BJ (cell line): Measurements from ENCODE around the gene C2orf72. TPM values are rescaled to one million over a fixed set of nuclear protein-coding genes. Genes with fewer than 3 reads are reported as not detected.
"Not testable (repeated sequence)": the region's sequence is repeated elsewhere in the genome, so short reads cannot be mapped to it uniquely, and the experiment has no call there.

Experiments used
- CTCF ChIA-PET: fragments of 350-600 bp; formaldehyde crosslinking; extraction: SDS; loops from one replicate; lab custom pipeline; 2021; ENCODE audit warnings: antibody characterized with exemption, inconsistent platforms; lab: Yijun Ruan, JAX
- POLR2A ChIA-PET: fragments of 300-600 bp; sonication (Branson Sonifier 250); formaldehyde crosslinking; extraction: SDS; loops from one replicate; lab custom pipeline; 2021; ENCODE audit warnings: antibody characterized with exemption; lab: Charles Lee
- DNase-seq: peaks from one replicate; pipeline ENCODE4 v3.0.0-alpha.2; 2011; ENCODE audit warnings: low read depth
- H3K27me3 ChIP-seq: 2 replicates; pipeline ENCODE4 v1.6.0; 2011; ENCODE audit warnings: low read length; ENCODE audit not compliant: control insufficient read depth, insufficient read depth
- H3K36me3 ChIP-seq: 2 replicates; pipeline ENCODE4 v1.5.1; 2011; ENCODE audit warnings: low read length; ENCODE audit not compliant: control insufficient read depth, insufficient read depth
- H3K4me3 ChIP-seq: 2 replicates; pipeline ENCODE4 v1.5.1; 2011; ENCODE audit warnings: low read depth, mild to moderate bottlenecking, control low read depth, low read length
- polyA plus RNA-seq: library from polyadenylated mRNA; depleted of rRNA; stranded (reverse); fragments of >200 nt; gene quantifications from 2 replicates; pipeline ENCODE4 v1.2.3, GENCODE V29; 2011
- TF ChIP-seq, protein P1 (sequence below): IDR thresholded peaks from 2 replicates; pipeline ENCODE4 v1.5.1; 2011; ENCODE audit warnings: low read depth, mild to moderate bottlenecking, control low read depth, inconsistent platforms, low read length, moderate library complexity; ENCODE audit not compliant: insufficient read depth

The C2orf72 gene
- polyA plus RNA-seq, 1 experiment: 0.17 TPM

DNA sequence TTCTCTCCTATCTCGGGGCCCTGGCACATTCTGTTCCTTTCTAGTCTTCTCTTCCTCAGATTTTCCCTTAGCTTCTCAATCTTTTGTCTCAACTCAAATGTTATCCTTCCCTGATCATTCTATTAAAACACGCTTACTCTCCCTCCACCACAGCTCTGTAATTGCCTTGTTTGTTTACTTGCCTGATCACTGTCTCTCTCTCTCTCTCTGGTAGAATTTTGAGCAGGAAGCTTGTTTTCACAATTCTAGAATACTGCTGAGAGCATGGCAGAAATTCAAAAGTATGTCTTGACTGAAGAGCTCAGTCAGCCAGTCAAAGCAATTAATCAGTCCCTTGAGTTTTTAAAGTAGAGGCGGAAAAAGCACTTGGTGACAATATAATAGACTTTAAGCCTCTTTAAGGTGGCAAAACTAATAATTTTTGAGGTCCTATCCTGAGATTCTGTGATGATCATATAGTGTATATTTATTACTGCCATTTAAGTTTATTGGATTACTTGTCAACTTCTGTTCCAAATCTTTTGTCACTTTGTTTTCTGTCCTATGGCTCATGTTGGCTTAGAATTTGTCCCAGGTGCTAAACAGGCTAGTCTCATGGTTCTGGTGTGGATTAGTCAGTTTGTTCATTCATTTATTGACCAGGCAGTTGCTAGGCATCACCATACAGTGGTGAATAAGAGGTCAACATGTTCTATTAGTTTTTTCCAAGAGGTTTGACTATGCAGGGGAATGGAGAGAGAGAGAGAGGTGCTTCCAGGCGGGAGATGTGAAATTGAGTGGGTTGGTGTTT is 21.6 kb downstream of the C2orf72 start:
- H3K27me3 ChIP-seq: no peaks in the 10 kb centered on the region
- DNase-seq: no peak
- TF ChIP-seq, protein P1, sequence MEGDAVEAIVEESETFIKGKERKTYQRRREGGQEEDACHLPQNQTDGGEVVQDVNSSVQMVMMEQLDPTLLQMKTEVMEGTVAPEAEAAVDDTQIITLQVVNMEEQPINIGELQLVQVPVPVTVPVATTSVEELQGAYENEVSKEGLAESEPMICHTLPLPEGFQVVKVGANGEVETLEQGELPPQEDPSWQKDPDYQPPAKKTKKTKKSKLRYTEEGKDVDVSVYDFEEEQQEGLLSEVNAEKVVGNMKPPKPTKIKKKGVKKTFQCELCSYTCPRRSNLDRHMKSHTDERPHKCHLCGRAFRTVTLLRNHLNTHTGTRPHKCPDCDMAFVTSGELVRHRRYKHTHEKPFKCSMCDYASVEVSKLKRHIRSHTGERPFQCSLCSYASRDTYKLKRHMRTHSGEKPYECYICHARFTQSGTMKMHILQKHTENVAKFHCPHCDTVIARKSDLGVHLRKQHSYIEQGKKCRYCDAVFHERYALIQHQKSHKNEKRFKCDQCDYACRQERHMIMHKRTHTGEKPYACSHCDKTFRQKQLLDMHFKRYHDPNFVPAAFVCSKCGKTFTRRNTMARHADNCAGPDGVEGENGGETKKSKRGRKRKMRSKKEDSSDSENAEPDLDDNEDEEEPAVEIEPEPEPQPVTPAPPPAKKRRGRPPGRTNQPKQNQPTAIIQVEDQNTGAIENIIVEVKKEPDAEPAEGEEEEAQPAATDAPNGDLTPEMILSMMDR: no peak
- POLR2A ChIA-PET: no interaction called here
- no peak overlapping the region for H3K4me3 ChIP-seq
- peaks cover 2% of the 10 kb centered on the region; the same call in 1 of the 2 replicates for H3K36me3 ChIP-seq
- CTCF ChIA-PET: interaction anchor here (1.5 kb wide), 1 partner anchor 234 kb away, joined by 6 read pairs; no protein-coding TSS in a partner anchor

DNA sequence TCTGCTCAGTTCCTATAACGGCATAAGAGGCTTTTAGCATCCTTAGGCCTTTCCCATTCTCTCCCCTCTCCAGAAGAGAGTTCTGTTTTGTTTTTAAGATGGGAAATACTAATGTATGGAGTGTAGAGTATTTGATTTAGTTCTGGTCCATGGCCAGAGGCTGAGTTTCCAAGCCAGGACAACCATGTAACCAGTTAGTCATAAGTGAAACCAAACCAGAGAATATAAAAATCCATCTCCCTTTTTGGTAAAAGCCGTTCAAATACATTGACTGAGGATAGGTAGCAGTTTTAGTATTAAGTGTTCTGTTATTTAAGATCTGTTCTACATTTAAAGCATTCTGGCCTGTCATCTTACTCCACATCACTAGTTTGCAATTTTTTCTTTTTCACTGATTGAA is 22.4 kb downstream of the C2orf72 start:
- Histone ChIP-seq H3K36me3 (peaks cover 2% of the 10 kb centered on the region; the same call in 1 of the 2 replicates), H3K27me3 (no peaks in the 10 kb centered on the region), H3K4me3 (no peak overlapping the region)
- TF ChIP-seq, protein P1: no peak
- POLR2A ChIA-PET: no interaction called here
- no peak for DNase-seq
- CTCF ChIA-PET: no interaction called here

DNA sequence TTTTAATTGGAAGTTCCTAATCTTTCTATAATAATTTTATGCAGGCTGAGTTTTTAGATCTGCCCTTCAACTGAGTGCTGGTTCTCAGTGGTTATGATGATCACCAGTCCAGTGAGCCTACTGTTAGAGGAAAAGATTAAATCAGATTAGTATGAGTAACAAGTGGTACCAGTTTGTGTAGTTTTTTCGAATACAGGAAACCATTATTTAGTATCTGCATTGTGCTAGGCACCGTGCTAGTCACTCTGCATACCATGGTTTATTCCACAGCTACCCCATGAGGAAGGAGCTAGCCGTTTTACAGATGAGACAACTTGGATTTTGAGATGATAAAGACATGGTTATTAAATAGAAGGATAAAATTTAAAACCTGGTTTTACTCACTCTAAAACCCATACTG is 25.5 kb downstream of the C2orf72 start:
- TF ChIP-seq, protein P1: no peak
- Histone ChIP-seq H3K27me3 (no peaks in the 10 kb centered on the region), H3K4me3 (no peak overlapping the region), H3K36me3 (peaks cover 6% of the 10 kb centered on the region)
- CTCF ChIA-PET: interaction anchor here (1.2 kb wide), 1 partner anchor 10 kb away, joined by 6 read pairs; no protein-coding TSS in a partner anchor
- POLR2A ChIA-PET: no interaction called here
- no peak for DNase-seq

DNA sequence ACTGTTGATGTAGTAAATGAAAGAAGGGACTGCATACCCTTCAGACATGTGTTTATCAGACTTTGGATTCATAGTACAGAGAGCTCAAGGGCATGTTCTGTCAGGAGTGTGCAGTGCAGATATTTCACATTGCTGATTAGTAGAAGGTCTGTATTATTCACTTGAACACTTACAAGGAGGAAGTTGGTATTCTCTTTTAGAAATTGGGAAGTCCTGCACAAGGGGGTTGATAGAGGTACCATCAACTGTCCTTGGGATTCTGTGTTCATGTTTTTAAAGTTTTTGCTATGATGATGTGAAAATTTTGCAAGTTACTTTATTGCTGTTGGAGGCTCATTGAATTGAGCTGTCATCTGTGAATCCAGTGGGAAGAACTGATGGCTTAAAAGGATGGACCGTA is 26.0 kb downstream of the C2orf72 start:
- DNase-seq: no peak
- Histone ChIP-seq H3K4me3 (no peak overlapping the region), H3K36me3 (peaks cover 6% of the 10 kb centered on the region), H3K27me3 (no peaks in the 10 kb centered on the region)
- ChIA-PET POLR2A (no interaction called here), CTCF (interaction anchor here (0.6 to 2.0 kb wide), 3 partner anchors 10 to 334 kb away, joined by 3 to 6 read pairs (median 6); no protein-coding TSS in a partner anchor)
- TF ChIP-seq, protein P1: no peak

DNA sequence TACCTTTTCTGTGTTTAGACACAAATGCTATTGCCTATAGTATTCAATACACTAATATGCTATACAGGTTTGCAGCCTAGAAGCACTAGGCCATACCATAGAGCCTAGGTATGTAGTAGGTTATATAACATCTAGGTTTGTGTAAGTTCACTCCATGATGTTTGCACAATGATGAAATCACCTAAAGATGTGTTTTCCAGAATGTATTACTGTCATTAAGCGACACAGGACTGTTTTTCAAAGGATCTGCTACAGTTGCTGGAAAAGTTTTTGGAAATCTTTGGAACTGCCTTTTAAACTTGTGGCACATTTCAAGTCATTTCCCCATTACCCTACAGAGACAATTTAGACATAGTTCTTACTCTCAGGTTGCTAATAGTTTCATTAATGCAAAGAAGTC is 28.6 kb downstream of the C2orf72 start:
- Histone ChIP-seq H3K4me3 (no peak overlapping the region), H3K27me3 (no peaks in the 10 kb centered on the region), H3K36me3 (peaks cover 6% of the 10 kb centered on the region)
- POLR2A ChIA-PET: no interaction called here
- no peak for DNase-seq
- CTCF ChIA-PET: interaction anchor here (1.0 kb wide), 1 partner anchor 38 kb away, joined by 5 read pairs; no protein-coding TSS in a partner anchor
- TF ChIP-seq, protein P1: no peak

DNA sequence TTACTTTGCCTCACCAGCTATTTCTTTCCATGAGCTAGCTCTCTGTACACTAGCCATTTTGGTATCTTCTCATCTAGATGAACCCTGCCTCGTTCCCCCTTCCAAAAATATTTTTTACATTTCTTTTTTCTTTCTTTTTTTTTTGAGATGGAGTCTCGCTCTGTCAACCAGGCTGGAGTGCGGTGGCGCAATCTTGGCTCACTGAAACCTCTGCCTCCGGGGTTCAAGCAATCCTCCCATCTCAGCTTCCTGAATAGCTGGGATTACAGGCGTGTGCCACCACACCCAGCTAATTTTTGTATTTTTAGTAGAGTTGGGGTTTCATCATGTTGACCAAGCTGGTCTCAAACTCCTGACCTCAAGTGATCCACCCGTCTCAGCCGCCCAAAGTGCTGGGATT is 30.2 kb downstream of the C2orf72 start:
- CTCF ChIA-PET: interaction anchor here (1.0 to 1.2 kb wide), 3 partner anchors 11 to 23 kb away, joined by 3 to 7 read pairs (median 3); partner anchors contain the start of gene PSMD1
- POLR2A ChIA-PET: interaction anchor here (0.7 kb wide), 1 partner anchor 279 kb away, joined by 3 read pairs; no protein-coding TSS in a partner anchor
- DNase-seq, H3K4me3 ChIP-seq, H3K36me3 ChIP-seq, H3K27me3 ChIP-seq: not testable (repeated sequence)
